Osteocyte (in vitro differentiated cells): Measurements from ENCODE around the gene OPCML. TPM values are rescaled to one million over a fixed set of nuclear protein-coding genes. Genes with fewer than 3 reads are reported as not detected.
A peak's percentile ranks its signal among the peaks of the same experiment; 100 is the strongest.

Source experiments
- DNase-seq: peaks from one replicate; pipeline ENCODE4 v3.0.0; 2021; ENCODE audit warnings: mixed read lengths; ENCODE audit not compliant: unreplicated experiment; ENCODE audit errors: extremely low spot score
- H3K27ac Mint-ChIP-seq: one replicate; pipeline ENCODE4 v1.8.0; 2021; ENCODE audit warnings: mild to moderate bottlenecking, mixed read lengths; ENCODE audit not compliant: unreplicated experiment
- H3K27me3 Mint-ChIP-seq: one replicate; pipeline ENCODE4 v1.8.0; 2021; ENCODE audit warnings: mixed read lengths; ENCODE audit not compliant: unreplicated experiment
- H3K36me3 Mint-ChIP-seq: one replicate; pipeline ENCODE4 v1.8.0; 2021; ENCODE audit warnings: mixed read lengths; ENCODE audit not compliant: unreplicated experiment
- H3K4me1 Mint-ChIP-seq: one replicate; pipeline ENCODE4 v1.8.0; 2021; ENCODE audit warnings: mixed read lengths; ENCODE audit not compliant: unreplicated experiment
- H3K4me3 Mint-ChIP-seq: one replicate; pipeline ENCODE4 v1.8.0; 2021; ENCODE audit warnings: mild to moderate bottlenecking, moderate library complexity, mixed read lengths; ENCODE audit not compliant: unreplicated experiment
- H3K9me3 Mint-ChIP-seq: one replicate; pipeline ENCODE4 v1.8.0; 2021; ENCODE audit warnings: mixed read lengths; ENCODE audit not compliant: unreplicated experiment
- CTCF ChIP-seq: fragments of 200-600 bp; sonication (generic); IDR thresholded peaks from 2 replicates; pipeline ENCODE4 v1.5.0; 2021; ENCODE audit warnings: antibody characterized with exemption, mild to moderate bottlenecking, moderate library complexity
- total RNA-seq: library from RNA; stranded (reverse); gene quantifications from 2 replicates; pipeline ENCODE4 v1.2.1, GENCODE V29; 2021

OPCML gene
- total RNA-seq, 1 donor from 2014 or later: 0.11 TPM

GRCh38 chr11:133078591-133079404 lies 453.5 kb downstream of the OPCML start:
- H3K9me3 Mint-ChIP-seq: no peaks in the 10 kb centered on the region
- peaks cover 50% of the 10 kb centered on the region for H3K27me3 Mint-ChIP-seq
- DNase-seq: no peak
- H3K4me3 Mint-ChIP-seq: no peak overlapping the region
- H3K27ac Mint-ChIP-seq: no peak overlapping the region
- no peaks in the 10 kb centered on the region for H3K4me1 Mint-ChIP-seq
- H3K36me3 Mint-ChIP-seq: no peaks in the 10 kb centered on the region
- TF ChIP-seq CTCF: peak; percentile 75

- Mint-ChIP-seq H3K36me3 (no peaks in the 10 kb centered on the region), H3K27me3 (peaks cover 50% of the 10 kb centered on the region), H3K9me3 (no peaks in the 10 kb centered on the region)
Observed at GRCh38 chr11:133078012-133078411, 454.3 kb downstream of the OPCML start.

GRCh38 chr11:133075351-133075750 lies 456.9 kb downstream of the OPCML start:
- no peak for TF ChIP-seq CTCF
- peaks cover 48% of the 10 kb centered on the region for H3K27me3 Mint-ChIP-seq
- H3K27ac Mint-ChIP-seq: no peak overlapping the region
- no peak for DNase-seq
- no peaks in the 10 kb centered on the region for H3K9me3 Mint-ChIP-seq
- H3K4me1 Mint-ChIP-seq: no peaks in the 10 kb centered on the region
- H3K36me3 Mint-ChIP-seq: no peaks in the 10 kb centered on the region
- H3K4me3 Mint-ChIP-seq: no peak overlapping the region

More at GRCh38 chr11:133078012-133078411, 454.3 kb downstream of the OPCML start:
- Mint-ChIP-seq H3K4me3 (no peak overlapping the region), H3K4me1 (no peaks in the 10 kb centered on the region), H3K27ac (no peak overlapping the region)
- no peak for TF ChIP-seq CTCF
- no peak for DNase-seq

- Mint-ChIP-seq H3K27ac (no peak overlapping the region), H3K9me3 (no peaks in the 10 kb centered on the region), H3K4me3 (no peak overlapping the region), H3K4me1 (no peaks in the 10 kb centered on the region), H3K27me3 (peaks cover 32% of the 10 kb centered on the region), H3K36me3 (no peaks in the 10 kb centered on the region)
- DNase-seq: no peak
- no peak for TF ChIP-seq CTCF
Observed at GRCh38 chr11:133072858-133073582, 459.3 kb downstream of the OPCML start.

GRCh38 chr11:133072378-133072777 lies 459.9 kb downstream of the OPCML start:
- H3K4me3 Mint-ChIP-seq: no peak overlapping the region
- no peak overlapping the region for H3K27ac Mint-ChIP-seq
- TF ChIP-seq CTCF: no peak
- no peak for DNase-seq
- H3K36me3 Mint-ChIP-seq: no peaks in the 10 kb centered on the region
- no peaks in the 10 kb centered on the region for H3K9me3 Mint-ChIP-seq
- no peaks in the 10 kb centered on the region for H3K4me1 Mint-ChIP-seq
- H3K27me3 Mint-ChIP-seq: peaks cover 25% of the 10 kb centered on the region
